Calu3 (cell line): ENCODE data around the gene NRG2. TPM values are rescaled to one million over a fixed set of nuclear protein-coding genes. Genes with fewer than 3 reads are reported as not detected.

Experiments used
- BruUV-seq: library from RNA; stranded (reverse); fragments of 400-500 nt; replicated peaks from 2 replicates; lab custom pipeline; 2021; lab: Mats Ljungman, UMichigan
- CTCF ChIA-PET: fragments of 300-600 bp; sonication (Branson Sonifier 250); formaldehyde crosslinking; loops from one replicate; lab custom pipeline; 2022; ENCODE audit warnings: antibody characterized with exemption; lab: Charles Lee
- DNase-seq: peaks from one replicate; pipeline ENCODE4 v3.0.0; 2022
- H3K27ac Mint-ChIP-seq: one replicate; pipeline ENCODE4 v1.8.0; 2022; ENCODE audit warnings: mixed read lengths; ENCODE audit not compliant: unreplicated experiment
- H3K27me3 Mint-ChIP-seq: one replicate; pipeline ENCODE4 v1.8.0; 2022; ENCODE audit warnings: mixed read lengths; ENCODE audit not compliant: unreplicated experiment
- H3K36me3 Mint-ChIP-seq: one replicate; pipeline ENCODE4 v1.8.0; 2022; ENCODE audit warnings: mild to moderate bottlenecking, moderate library complexity, mixed read lengths; ENCODE audit not compliant: insufficient read depth, unreplicated experiment
- H3K4me1 Mint-ChIP-seq: one replicate; pipeline ENCODE4 v1.8.0; 2022; ENCODE audit warnings: mild to moderate bottlenecking, low read depth, mixed read lengths; ENCODE audit not compliant: unreplicated experiment
- H3K4me3 Mint-ChIP-seq: one replicate; pipeline ENCODE4 v1.8.0; 2022; ENCODE audit warnings: mild to moderate bottlenecking, low read depth, moderate library complexity, mixed read lengths; ENCODE audit not compliant: unreplicated experiment
- H3K9me3 Mint-ChIP-seq: one replicate; pipeline ENCODE4 v1.8.0; 2022; ENCODE audit warnings: low read depth, mixed read lengths; ENCODE audit not compliant: unreplicated experiment
- intact Hi-C: fragments of 100-400 bp; cut with micrococcal nuclease; formaldehyde crosslinking; loops from one replicate; pipeline ENCODE4 v1.10.0; 2022; ENCODE audit not compliant: unreplicated experiment
- total RNA-seq: library from RNA; stranded (reverse); gene quantifications from 2 replicates; pipeline ENCODE4 v1.2.3, GENCODE V29; 2022
- TF ChIP-seq, protein P1 (sequence below): fragments of 200-600 bp; IDR thresholded peaks from one replicate; pipeline ENCODE4 v1.8.0; 2022; ENCODE audit warnings: antibody characterized with exemption; ENCODE audit not compliant: unreplicated experiment

Gene NRG2
- total RNA-seq, 1 experiment from 2014 or later: 1.4 TPM

DNA sequence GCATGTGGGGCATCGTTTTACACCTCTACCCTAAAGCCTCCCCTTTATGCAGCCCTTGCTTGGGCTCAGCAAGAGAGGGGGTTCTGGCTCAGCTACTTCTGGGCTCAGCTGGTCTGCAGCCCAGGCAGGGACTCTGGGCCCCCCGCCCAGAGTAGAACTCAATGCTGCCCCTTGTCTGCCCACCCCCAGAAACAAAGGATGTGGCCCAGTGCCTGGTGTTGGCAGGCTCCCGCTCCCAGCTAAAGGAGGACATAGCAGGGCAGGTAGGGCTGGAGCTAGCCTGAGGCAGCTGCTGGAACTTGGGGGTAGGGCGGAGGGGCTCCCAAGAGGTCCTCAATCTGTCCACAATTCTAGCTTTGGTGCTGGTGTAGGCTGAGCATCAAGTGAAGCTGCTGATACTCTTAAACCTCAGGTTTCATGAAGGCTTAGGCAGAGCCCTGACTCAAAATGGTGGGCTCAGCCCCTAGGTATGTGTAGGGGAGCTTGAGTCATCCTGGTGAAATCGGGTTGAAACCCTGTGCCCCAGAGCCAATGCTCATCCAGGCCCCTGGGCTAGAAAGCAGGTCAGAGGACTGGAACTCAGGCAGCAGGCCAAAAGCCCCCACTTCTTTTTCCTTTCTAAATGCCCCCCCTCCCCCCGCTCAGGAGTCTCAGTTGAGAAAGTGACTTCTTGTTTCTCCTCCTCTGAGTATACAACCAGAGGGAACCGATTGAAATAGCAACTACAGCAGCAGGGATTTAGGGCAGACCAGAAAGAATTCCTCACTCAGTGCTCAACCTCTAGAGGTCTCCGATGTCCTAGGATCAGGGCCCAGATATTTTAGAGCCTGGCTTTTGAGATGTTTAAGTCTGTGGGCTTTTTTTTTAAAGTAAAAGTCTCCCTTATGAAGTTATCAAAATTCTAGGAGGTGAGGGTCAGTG is 236.1 kb downstream of the NRG2 start:
- TF ChIP-seq, protein P1, sequence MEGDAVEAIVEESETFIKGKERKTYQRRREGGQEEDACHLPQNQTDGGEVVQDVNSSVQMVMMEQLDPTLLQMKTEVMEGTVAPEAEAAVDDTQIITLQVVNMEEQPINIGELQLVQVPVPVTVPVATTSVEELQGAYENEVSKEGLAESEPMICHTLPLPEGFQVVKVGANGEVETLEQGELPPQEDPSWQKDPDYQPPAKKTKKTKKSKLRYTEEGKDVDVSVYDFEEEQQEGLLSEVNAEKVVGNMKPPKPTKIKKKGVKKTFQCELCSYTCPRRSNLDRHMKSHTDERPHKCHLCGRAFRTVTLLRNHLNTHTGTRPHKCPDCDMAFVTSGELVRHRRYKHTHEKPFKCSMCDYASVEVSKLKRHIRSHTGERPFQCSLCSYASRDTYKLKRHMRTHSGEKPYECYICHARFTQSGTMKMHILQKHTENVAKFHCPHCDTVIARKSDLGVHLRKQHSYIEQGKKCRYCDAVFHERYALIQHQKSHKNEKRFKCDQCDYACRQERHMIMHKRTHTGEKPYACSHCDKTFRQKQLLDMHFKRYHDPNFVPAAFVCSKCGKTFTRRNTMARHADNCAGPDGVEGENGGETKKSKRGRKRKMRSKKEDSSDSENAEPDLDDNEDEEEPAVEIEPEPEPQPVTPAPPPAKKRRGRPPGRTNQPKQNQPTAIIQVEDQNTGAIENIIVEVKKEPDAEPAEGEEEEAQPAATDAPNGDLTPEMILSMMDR: no peak
- BruUV-seq: no TSS peak
- CTCF ChIA-PET: interaction anchor here (0.7 to 2.2 kb wide), 2 partner anchors 19 to 96 kb away, joined by 3 to 6 read pairs; no protein-coding TSS in a partner anchor
- Mint-ChIP-seq H3K27ac (no peak overlapping the region), H3K27me3 (peaks cover 90% of the 10 kb centered on the region), H3K36me3 (no peaks in the 10 kb centered on the region), H3K4me3 (no peak overlapping the region), H3K4me1 (no peaks in the 10 kb centered on the region), H3K9me3 (no peaks in the 10 kb centered on the region)
- intact Hi-C loops: no loop called here
- DNase-seq: no peak

DNA sequence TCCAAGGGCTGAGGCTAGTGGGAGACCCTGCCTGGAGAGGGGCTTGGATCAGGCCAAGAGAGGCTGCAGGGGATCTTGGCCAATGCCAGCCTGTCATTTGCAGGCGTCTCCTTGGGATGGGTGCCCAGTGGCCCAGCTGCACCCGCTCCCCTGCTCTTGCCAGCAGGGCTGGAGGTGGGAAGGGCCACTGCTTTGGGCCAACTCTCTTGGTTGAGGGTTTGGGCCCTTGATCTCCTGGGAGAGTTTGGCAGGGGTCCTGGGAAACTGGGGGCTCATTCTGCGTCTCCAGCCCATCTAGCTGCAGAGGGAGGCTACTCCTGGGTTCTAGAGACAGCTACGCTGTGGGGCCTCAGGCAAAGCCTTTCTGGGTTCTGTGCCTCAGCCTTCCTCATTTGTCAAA is 237.0 kb downstream of the NRG2 start:
- TF ChIP-seq, protein P1: no peak
- no peaks in the 10 kb centered on the region for H3K4me1 Mint-ChIP-seq
- H3K36me3 Mint-ChIP-seq: no peaks in the 10 kb centered on the region
- H3K27me3 Mint-ChIP-seq: peaks cover 90% of the 10 kb centered on the region
- CTCF ChIA-PET: interaction anchor here (0.6 to 2.2 kb wide), 2 partner anchors 19 to 24 kb away, joined by 6 read pairs; no protein-coding TSS in a partner anchor
- no peak overlapping the region for H3K4me3 Mint-ChIP-seq
- no peaks in the 10 kb centered on the region for H3K9me3 Mint-ChIP-seq
- DNase-seq: no peak
- intact Hi-C loops: no loop called here
- no TSS peak for BruUV-seq
- H3K27ac Mint-ChIP-seq: no peak overlapping the region

DNA sequence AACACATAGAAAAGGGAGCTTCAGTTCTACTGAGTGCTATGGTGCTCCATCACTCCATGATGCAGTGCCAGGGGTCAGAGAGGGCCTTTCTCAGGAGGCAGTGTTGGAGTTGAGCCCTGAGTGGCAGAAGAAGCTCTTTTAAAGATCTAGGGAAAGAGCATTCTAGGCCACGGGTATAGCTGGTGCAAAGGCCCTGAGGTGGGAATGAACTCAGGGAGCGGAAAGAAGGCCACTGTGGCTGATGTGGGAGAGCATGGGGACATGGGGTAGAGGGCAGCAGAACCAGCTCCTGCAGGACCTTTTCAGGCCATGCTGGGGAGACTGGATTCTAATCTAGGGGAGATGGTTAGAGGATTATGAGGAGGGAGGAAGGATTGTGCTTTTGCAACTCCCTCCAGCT is 237.6 kb downstream of the NRG2 start:
- Mint-ChIP-seq H3K4me1 (no peaks in the 10 kb centered on the region), H3K4me3 (no peak overlapping the region), H3K27ac (no peak overlapping the region), H3K36me3 (no peaks in the 10 kb centered on the region), H3K9me3 (no peaks in the 10 kb centered on the region), H3K27me3 (peaks cover 90% of the 10 kb centered on the region)
- no TSS peak for BruUV-seq
- no peak for DNase-seq
- CTCF ChIA-PET: interaction anchor here (0.6 to 2.2 kb wide), 3 partner anchors 18 to 72 kb away, joined by 3 to 6 read pairs (median 6); no protein-coding TSS in a partner anchor
- TF ChIP-seq, protein P1: no peak
- intact Hi-C loops: no loop called here

DNA sequence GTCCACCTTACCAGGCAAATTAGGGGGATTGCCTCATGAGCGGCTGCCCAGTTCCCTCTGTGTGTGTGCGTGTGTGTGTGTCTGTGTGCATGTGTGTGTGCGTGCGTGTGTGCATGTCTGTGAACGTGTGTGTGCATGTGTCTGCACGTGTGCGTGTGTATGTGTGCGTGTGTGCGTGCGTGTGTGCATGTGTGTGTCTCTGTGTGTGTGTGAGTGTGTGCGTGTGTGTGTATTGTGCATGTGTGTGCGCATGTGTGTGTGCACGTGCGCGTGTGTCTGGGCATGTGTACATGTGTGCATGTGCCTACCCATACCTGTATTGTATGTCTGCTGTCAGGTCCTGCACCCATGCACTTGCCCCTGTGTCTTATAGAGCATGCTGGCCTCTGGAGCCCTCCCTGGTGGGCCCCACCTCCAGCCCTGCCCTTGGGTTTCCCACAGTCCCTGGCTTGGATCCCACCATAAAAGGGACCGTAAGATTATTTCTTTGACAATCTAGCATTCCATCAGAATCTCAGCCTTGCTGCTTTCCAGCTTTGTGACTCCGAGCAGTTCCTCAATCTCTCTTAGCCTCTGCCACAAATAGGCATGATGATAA is 238.2 kb downstream of the NRG2 start:
- H3K36me3 Mint-ChIP-seq: no peaks in the 10 kb centered on the region
- BruUV-seq: no TSS peak
- no peaks in the 10 kb centered on the region for H3K4me1 Mint-ChIP-seq
- no peak overlapping the region for H3K4me3 Mint-ChIP-seq
- intact Hi-C loops: no loop called here
- H3K27me3 Mint-ChIP-seq: peaks cover 90% of the 10 kb centered on the region
- H3K9me3 Mint-ChIP-seq: no peaks in the 10 kb centered on the region
- no peak overlapping the region for H3K27ac Mint-ChIP-seq
- TF ChIP-seq, protein P1: no peak
- CTCF ChIA-PET: interaction anchor here (2.2 kb wide), 1 partner anchor 17 kb away, joined by 6 read pairs; no protein-coding TSS in a partner anchor
- no peak for DNase-seq
